HFF-Myc (cell line): ENCODE results near the gene HSPA1A.
A peak's percentile ranks its signal among the peaks of the same experiment; 100 is the strongest.
"Not testable (repeated sequence)": the region's sequence is repeated elsewhere in the genome, so short reads cannot be mapped to it uniquely, and the experiment has no call there.

Experiments used
- DNase-seq: peaks from one replicate; pipeline ENCODE4 v3.0.0-alpha.2; 2011; ENCODE audit warnings: low read depth; ENCODE audit errors: extremely low read depth
- H3K4me3 ChIP-seq: replicated peaks from 2 replicates; pipeline ENCODE4 v1.5.1; 2011; ENCODE audit warnings: low read depth, mild to moderate bottlenecking, control low read depth, low read length
- CTCF ChIP-seq: IDR thresholded peaks from 2 replicates; pipeline ENCODE4 v1.5.1; 2012; ENCODE audit warnings: mild to moderate bottlenecking, low read depth, low read length, control low read depth; ENCODE audit errors: missing control alignments

HSPA1A gene

GRCh38 chr6:31814677-31815024, 692 bp upstream of the HSPA1A start:
- no peak for TF ChIP-seq CTCF
- H3K4me3 ChIP-seq = peak overlapping the region; percentile 51
- peak; percentile 98 for DNase-seq

DNA sequence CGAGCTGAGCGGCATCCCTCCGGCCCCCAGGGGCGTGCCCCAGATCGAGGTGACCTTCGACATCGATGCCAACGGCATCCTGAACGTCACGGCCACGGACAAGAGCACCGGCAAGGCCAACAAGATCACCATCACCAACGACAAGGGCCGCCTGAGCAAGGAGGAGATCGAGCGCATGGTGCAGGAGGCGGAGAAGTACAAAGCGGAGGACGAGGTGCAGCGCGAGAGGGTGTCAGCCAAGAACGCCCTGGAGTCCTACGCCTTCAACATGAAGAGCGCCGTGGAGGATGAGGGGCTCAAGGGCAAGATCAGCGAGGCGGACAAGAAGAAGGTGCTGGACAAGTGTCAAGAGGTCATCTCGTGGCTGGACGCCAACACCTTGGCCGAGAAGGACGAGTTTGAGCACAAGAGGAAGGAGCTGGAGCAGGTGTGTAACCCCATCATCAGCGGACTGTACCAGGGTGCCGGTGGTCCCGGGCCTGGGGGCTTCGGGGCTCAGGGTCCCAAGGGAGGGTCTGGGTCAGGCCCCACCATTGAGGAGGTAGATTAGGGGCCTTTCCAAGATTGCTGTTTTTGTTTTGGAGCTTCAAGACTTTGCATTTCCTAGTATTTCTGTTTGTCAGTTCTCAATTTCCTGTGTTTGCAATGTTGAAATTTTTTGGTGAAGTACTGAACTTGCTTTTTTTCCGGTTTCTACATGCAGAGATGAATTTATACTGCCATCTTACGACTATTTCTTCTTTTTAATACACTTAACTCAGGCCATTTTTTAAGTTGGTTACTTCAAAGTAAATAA, 2.0 kb downstream of the HSPA1A start:
- peak overlapping the region; percentile 49 for H3K4me3 ChIP-seq
- not testable (repeated sequence) for DNase-seq

DNA sequence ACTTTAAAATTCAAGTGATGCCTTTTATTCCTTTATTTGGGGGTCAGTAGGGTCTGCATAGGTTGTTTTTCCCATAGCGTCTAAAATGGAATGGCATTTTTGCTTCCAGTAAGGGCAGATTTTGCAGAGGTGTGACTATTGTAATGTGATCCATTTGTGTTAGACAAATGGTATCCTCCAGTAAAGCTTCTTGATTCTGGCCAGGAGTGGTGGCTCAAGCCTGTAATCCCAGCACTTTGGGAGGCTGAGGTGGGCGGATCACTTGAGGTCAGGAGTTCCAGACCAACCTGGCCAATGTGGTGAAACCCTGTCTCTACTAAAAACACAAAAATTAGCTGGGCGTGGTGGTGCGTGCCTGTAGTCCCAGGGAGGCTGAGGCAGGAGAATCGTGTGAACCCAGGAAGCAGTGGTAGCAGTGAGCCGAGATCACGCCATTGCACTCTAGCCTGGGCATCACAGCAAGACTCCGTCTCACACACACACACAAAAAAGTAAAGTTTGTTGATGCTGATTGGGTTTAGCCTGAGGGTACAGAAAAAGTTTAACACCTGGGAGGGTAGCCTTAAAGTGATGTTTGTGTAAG, 2.7 kb downstream of the HSPA1A start:
- not testable (repeated sequence) for DNase-seq
- H3K4me3 ChIP-seq = peak overlapping the region; percentile 49

- no peak for DNase-seq
- no peak overlapping the region for H3K4me3 ChIP-seq
- TF ChIP-seq CTCF = no peak
These were observed 4.5 kb downstream of the HSPA1A start for GRCh38 chr6:31819871-31820299.

- not testable (repeated sequence) for H3K4me3 ChIP-seq, DNase-seq
These were observed 5.1 kb downstream of the HSPA1A start for GRCh38 chr6:31820399-31820798.

GRCh38 chr6:31821301-31822035, 6.1 kb downstream of the HSPA1A start:
- no peak for DNase-seq
- H3K4me3 ChIP-seq = peak overlapping the region; percentile 55
- TF ChIP-seq CTCF = no peak

DNA sequence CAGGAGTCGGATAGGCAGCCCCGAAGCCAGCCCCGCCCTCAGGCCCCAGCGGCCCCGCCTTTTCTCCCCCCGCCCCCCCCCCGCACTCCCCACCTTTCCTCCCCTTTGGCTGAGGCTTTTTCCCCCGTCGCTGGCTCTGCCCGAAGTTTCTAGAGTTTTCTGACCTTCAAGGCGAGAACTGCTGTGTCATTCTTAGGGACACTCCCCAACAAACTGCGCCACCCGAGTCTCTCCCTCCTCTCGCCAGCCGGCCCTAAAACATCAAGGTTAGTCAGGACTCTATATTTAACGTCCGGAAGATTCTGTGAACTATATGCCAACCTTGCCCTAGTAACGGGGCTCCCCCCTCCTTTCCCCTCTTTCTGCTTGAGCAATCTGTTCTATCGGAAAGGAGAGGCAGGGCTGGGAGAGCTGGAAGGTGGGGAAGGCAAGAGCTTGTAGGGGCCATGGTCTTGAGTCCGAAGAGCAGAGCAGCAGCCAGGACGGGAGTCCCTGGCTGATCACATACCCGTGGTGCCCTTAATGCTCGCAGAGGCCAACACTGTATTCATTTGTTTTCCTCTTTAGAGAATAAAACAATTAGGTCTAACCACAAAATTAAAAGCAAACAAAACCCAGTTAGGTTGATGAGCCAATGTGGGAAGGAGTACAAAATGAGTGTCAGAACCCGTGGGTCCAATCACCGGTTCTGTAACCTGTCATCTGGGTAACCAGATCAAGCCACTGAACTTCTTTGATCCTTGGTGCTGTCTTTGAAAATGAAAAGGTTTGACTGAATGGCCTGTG, 6.9 kb downstream of the HSPA1A start:
- H3K4me3 ChIP-seq = peak overlapping the region; percentile 55
- no peak for TF ChIP-seq CTCF
- no peak for DNase-seq

DNA sequence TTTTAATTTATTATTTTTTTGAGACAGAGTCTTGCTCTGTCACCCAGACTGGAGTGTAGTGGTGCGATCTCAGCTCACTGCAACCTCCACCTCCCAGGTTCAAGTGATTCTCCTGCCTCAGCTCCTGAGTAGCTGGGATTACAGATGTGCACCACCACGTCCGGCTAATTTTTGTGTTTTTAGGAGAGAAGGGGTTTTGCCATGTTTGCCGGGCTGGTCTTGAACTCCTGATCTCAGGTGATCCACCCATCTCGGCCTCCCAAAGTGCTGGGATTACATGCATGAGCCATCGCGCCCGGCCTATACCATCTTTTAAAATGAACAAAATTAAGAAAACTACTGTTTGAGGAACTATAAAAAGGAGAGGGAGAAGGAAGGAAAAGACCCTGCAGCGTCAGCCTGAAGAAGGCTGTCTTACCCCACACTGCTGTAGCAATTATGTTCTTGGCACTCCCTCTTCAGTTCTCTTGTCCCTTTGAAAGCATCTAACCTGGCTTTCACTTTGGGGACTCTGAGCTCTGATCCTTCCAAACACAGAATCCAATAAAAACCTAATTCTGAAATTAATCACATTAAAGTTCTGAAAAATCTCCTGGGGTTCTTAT, 8.4 kb downstream of the HSPA1A start:
- DNase-seq, H3K4me3 ChIP-seq: not testable (repeated sequence)
